Measurements from ENCODE around the gene STARD5.

Gene STARD5, protein sequence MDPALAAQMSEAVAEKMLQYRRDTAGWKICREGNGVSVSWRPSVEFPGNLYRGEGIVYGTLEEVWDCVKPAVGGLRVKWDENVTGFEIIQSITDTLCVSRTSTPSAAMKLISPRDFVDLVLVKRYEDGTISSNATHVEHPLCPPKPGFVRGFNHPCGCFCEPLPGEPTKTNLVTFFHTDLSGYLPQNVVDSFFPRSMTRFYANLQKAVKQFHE

DNA sequence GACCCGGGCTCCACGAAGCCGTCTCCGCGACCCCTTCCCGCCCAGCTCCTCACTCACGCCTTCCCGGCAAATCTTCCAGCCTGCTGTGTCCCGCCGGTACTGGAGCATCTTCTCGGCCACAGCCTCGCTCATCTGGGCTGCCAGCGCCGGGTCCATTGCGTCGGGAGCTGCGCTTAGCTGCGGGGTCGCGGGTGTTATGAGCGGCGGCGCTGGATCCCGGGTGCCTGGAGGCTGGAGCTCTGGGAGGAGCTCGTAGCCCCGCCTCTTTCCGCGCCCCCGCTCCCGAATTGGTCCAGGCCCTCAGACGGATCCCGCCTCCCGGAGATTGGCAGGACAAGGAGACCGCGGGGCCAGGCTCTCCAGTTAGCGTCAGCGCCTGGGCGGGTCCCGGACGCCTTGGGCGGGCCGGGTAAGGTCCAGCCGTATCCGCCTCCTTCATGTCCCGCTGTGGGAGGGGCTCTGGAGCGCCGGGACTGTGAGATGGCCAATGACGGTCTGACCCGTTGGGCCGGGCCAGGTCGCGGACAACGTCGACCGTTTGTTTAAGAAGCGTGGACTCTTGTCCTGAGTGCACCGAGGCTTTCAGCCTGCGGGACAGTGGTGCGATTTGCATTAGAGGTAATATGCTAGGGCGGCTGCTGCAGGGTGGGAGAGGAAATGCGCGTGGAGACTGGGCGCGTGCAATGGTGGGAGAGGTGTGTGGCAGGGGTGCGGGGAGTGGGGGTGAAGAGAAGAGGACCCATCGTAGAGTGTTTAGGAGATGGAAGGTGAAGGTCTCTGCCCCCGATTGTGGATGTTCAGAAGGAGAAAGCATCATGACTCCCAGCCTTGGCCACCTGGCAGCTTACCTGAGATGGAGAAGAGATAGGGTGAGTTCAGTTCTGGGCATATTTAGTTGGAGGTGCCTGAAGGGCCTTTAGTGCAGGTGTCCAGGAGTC, at the start of gene STARD5:
TSS of gene STARD5 (minus strand) at position 198 of the 938 bp plus-strand sequence. CDS start at position 156, 42 bp downstream.
- H3K4me3 ChIP-seq (ENCODE audit: control insufficient read depth, low read depth, low read length) = peak within 1 kb of the TSS; percentile 85
- peak; percentile 70 for DNase-seq (ENCODE audit: low read depth)
- TF ChIP-seq, protein P1, sequence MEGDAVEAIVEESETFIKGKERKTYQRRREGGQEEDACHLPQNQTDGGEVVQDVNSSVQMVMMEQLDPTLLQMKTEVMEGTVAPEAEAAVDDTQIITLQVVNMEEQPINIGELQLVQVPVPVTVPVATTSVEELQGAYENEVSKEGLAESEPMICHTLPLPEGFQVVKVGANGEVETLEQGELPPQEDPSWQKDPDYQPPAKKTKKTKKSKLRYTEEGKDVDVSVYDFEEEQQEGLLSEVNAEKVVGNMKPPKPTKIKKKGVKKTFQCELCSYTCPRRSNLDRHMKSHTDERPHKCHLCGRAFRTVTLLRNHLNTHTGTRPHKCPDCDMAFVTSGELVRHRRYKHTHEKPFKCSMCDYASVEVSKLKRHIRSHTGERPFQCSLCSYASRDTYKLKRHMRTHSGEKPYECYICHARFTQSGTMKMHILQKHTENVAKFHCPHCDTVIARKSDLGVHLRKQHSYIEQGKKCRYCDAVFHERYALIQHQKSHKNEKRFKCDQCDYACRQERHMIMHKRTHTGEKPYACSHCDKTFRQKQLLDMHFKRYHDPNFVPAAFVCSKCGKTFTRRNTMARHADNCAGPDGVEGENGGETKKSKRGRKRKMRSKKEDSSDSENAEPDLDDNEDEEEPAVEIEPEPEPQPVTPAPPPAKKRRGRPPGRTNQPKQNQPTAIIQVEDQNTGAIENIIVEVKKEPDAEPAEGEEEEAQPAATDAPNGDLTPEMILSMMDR (IDR thresholded peaks at IDR 0.05; ENCODE audit: control insufficient read depth, insufficient read depth, low read depth, low read length, missing control alignments) = no peak

DNA sequence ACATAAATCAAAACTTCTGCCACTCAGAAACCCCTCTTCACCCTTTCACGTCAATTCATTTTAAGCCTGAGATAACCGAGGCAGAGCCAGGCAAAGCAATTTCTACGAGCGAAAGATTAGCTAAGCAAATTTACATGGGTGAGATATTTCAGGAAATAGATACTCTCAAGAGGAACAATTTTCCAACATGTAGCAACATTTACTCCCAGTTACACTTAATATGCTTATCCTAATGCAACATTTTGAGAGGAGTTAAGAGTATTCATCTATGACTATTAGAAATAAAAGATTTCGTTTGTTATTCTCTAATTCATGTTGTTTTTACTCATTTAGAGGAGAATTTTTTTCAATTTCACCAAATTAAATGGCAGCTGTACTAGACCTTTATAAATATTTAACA, 49.2 kb upstream of the STARD5 start:
- no peak for DNase-seq (ENCODE audit: low read depth)
- TF ChIP-seq, protein P1 (IDR thresholded peaks at IDR 0.05; ENCODE audit: control insufficient read depth, insufficient read depth, low read depth, low read length, missing control alignments) = no peak
- H3K4me3 ChIP-seq (ENCODE audit: control insufficient read depth, low read depth, low read length) = no peak overlapping the region

DNA sequence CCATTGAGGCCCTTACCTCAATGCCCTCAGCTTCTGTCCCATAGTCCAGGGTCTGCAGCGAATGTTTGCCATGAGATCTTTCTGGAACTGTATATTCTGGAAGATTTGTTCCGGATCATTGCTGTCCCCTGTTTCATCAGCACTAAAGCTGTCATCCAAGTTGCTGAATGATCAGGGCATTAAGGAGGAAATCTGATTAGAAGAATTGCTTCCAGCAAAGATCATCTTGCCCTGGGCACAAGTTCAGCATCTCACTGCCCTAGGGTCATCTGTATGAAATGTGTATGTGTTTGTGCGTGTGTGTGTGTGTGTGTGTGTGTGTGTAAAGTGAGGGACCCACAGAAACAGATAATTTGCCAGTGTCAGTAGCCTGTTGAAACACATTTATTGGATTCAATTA, 48.6 kb upstream of the STARD5 start:
- no peak for DNase-seq (ENCODE audit: low read depth)
- H3K4me3 ChIP-seq (ENCODE audit: control insufficient read depth, low read depth, low read length) = no peak overlapping the region
- TF ChIP-seq, protein P1 (IDR thresholded peaks at IDR 0.05; ENCODE audit: control insufficient read depth, insufficient read depth, low read depth, low read length, missing control alignments) = no peak

DNA sequence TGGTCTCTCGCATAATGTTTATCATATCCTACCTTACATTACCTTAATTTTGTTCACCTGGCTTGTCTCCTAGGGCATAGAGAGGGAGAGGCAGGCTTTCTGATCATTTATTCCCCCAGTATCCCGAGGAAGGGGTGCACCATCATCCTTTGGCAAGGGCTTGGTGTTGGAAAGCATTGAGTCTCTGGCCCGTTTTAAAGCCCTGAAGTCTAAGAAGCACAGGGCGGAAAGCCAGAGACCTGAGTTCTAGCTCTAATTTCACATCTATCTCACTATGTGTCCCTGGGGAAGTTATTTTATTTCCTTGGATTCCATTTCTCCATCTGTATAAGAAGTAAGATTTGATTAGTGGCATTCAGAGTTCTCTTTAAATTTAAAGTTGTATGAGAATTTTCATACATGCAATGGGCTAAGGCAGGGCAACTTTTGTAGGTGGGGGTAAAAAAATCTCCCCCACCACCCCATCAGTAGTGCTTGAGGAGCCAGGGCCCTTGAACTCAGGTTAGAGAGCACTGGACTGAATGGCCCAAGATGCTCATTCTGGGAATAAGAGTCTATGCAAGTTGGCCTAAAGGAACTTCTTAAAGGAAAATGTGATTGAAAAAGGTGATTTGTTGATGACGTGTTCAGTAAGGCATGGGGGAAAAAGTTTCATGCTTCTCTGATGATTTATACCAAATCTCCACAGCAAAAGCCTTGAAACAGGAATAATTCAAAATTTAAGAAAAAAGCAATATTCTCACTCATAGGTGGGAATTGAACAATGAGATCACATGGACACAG, 40.0 kb upstream of the STARD5 start:
- no peak overlapping the region for H3K4me3 ChIP-seq (ENCODE audit: control insufficient read depth, low read depth, low read length)
- DNase-seq (ENCODE audit: low read depth) = no peak
- TF ChIP-seq, protein P1 (IDR thresholded peaks at IDR 0.05; ENCODE audit: control insufficient read depth, insufficient read depth, low read depth, low read length, missing control alignments) = no peak

DNA sequence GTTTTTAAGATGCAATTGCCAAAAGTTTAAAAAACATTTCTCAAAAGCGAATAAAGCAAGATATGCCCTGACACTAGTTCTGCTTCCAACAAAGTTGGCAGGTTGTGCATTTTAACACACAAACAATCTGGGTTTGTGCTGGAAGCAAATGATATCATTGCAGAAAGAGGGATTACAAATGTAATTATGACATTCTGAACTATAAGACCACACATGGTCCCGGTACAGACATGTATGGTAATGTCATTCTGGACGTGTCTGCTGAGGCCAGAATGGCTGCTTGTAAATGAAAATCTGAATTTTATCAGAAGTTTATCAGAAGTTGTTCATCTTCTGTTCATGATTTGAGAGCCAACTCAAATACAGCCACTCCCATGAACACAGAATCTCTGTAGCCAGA, 39.3 kb upstream of the STARD5 start:
- TF ChIP-seq, protein P1 (IDR thresholded peaks at IDR 0.05; ENCODE audit: control insufficient read depth, insufficient read depth, low read depth, low read length, missing control alignments) = no peak
- DNase-seq (ENCODE audit: low read depth) = no peak
- no peak overlapping the region for H3K4me3 ChIP-seq (ENCODE audit: control insufficient read depth, low read depth, low read length)

DNA sequence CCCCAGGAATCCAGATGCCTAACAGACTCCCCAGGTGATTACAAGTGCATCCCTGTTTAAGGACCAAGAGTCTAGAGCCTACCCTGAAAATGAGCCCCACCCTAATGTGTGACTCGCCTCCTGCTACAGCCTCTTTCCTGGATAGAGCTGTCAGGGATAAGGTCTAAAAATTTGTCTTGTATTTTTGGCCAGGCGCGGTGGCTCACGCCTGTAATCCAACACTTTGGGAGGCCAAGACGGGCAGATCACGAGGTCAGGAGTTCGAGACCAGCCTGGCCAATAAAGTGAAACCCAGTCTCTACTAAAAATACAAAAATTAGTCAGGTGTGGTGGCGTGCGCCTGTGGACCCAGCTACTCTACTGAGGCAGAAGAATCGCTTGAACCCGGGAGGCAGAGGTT, 38.8 kb upstream of the STARD5 start:
- TF ChIP-seq, protein P1 (IDR thresholded peaks at IDR 0.05; ENCODE audit: control insufficient read depth, insufficient read depth, low read depth, low read length, missing control alignments) = no peak
- DNase-seq (ENCODE audit: low read depth) = no peak
- no peak overlapping the region for H3K4me3 ChIP-seq (ENCODE audit: control insufficient read depth, low read depth, low read length)

Data from AG09309 (cell line).